ENCODE measurements around the gene SLC7A5.

Gene SLC7A5

GRCh38 chr16:87832741-87833502 lies 36.4 kb downstream of the SLC7A5 start:
- no peak for TF ChIP-seq CTCF (IDR thresholded peaks at IDR 0.05; ENCODE audit: insufficient read depth, missing control alignments)
- FAIRE-seq (no peak), DNase-seq (ENCODE audit: insufficient read length, low spot score) (no peak)

GRCh38 chr16:87832137-87832527 lies 37.2 kb downstream of the SLC7A5 start:
- no peak for TF ChIP-seq CTCF (IDR thresholded peaks at IDR 0.05; ENCODE audit: insufficient read depth, missing control alignments)
- no peak for FAIRE-seq
- no peak for DNase-seq (ENCODE audit: insufficient read length, low spot score)

DNA sequence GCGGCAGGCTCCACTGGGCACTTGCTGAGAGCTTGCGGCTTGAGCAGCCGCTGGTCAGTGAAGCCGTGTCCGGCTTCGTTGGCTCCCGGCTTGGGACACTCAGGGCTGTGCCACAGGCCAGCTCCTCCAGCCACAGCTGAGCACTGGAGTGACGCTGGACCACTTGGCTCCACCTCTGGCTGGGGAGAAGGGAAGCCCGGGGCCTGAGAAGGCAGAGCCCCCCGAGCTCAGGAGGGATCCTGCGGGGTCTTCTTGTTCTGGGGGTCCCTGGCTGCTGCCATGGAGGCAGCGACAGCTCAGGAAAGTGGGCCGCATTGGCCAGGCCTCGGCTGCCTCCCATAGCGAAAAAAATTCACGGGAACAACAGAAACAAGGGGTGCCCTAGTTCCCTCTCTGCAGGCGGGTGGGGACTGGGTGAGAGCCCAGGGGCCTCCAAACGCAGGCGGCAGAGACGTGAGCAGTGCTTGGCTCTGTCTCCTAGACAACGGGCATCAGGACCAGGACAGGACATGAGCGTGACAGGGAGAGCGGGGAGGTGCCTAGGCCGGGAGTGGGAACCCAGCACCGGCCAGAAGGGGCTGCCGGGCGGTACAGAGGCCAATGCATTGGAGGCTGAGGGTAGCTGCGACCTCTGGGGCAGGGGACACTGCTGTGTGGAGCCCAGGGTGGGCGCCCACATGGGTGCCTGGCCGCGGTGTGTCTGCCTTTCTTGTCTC lies 37.7 kb downstream of the SLC7A5 start:
- no peak for TF ChIP-seq CTCF (IDR thresholded peaks at IDR 0.05; ENCODE audit: insufficient read depth, missing control alignments)
- no peak for DNase-seq (ENCODE audit: insufficient read length, low spot score)
- no peak for FAIRE-seq

GRCh38 chr16:87830673-87831420 lies 38.5 kb downstream of the SLC7A5 start:
- TF ChIP-seq CTCF (IDR thresholded peaks at IDR 0.05; ENCODE audit: insufficient read depth, missing control alignments): no peak
- DNase-seq (ENCODE audit: insufficient read length, low spot score): no peak
- FAIRE-seq: no peak

GRCh38 chr16:87829988-87830672 lies 39.2 kb downstream of the SLC7A5 start:
- TF ChIP-seq CTCF (IDR thresholded peaks at IDR 0.05; ENCODE audit: insufficient read depth, missing control alignments): no peak
- no peak for DNase-seq (ENCODE audit: insufficient read length, low spot score)
- FAIRE-seq: no peak

GRCh38 chr16:87829622-87829980 lies 39.7 kb downstream of the SLC7A5 start:
- no peak for FAIRE-seq
- TF ChIP-seq CTCF (IDR thresholded peaks at IDR 0.05; ENCODE audit: insufficient read depth, missing control alignments): no peak
- no peak for DNase-seq (ENCODE audit: insufficient read length, low spot score)

Data from D721Med (cell line).